Measurements from ENCODE around the gene RNASE4. TPM values are rescaled to one million over a fixed set of nuclear protein-coding genes. Genes with fewer than 3 reads are reported as not detected.

The RNASE4 gene
- total RNA-seq, 4 donors from 2014 or later = 61.9 to 107 (median 82.9) TPM

DNA sequence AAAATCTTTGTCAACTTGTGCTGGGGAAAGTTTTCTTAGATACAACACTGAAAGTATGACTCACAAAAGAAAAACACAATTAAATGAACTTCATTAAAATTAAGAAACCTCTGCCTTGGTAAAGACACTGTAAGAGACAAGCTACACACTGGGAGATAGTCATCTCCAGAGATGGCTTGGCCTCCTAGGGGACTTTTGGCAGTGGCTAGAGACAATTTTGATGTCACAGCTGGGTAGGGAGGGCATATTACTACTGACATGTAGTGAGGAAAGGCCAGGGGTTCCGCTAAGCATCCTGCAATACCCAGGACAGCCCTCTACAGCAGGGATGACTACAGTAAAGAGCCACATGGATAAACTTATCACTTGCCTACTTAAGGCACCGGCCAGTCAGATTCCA, 8.7 kb upstream of the RNASE4 start:
- intact Hi-C loops (cut with DNase I) = no loop called here
- H3K9me3 ChIP-seq = no peaks in the 10 kb centered on the region
- H3K27me3 ChIP-seq = peaks cover 0 to 8% (median 0%) of the 10 kb centered on the region in 4 donors
- TF ChIP-seq POLR2A (IDR thresholded peaks at IDR 0.05; ENCODE audit: low read depth) (no peak), POLR2AphosphoS5 (IDR thresholded peaks at IDR 0.05) (no peak)
- peaks cover 4 to 13% (median 6%) of the 10 kb centered on the region in 4 donors for H3K4me1 ChIP-seq
- no peak overlapping the region for H3K27ac ChIP-seq (replicated peaks in 1 of 4)
- DNase-seq (ENCODE audit: extremely low spot score) = no peak
- WGBS = 63% methylated on average over 2 of the region's 2 CpGs
- H3K36me3 ChIP-seq = no peaks in the 10 kb centered on the region
- no peak overlapping the region for H3K4me3 ChIP-seq

- Histone ChIP-seq H3K27ac (replicated peaks in 1 of 4) (no peak overlapping the region), H3K4me1 (peaks cover 8 to 17% (median 10%) of the 10 kb centered on the region in 4 donors), H3K36me3 (no peaks in the 10 kb centered on the region), H3K4me3 (no peak overlapping the region), H3K9me3 (no peaks in the 10 kb centered on the region), H3K27me3 (peaks cover 0 to 8% (median 0%) of the 10 kb centered on the region in 4 donors)
- TF ChIP-seq CTCF (IDR thresholded peaks at IDR 0.05) (no peak), POLR2A (IDR thresholded peaks at IDR 0.05; ENCODE audit: low read depth) (no peak), POLR2AphosphoS5 (IDR thresholded peaks at IDR 0.05) (no peak), EP300 (IDR thresholded peaks at IDR 0.05) (no peak)
- DNase-seq (ENCODE audit: extremely low spot score) = no peak
- intact Hi-C loops (cut with DNase I) = no loop called here
- 83% methylated on average over 2 of the region's 2 CpGs for WGBS
These were observed 8.3 kb upstream of the RNASE4 start for GRCh38 chr14:20676072-20676471.

DNA sequence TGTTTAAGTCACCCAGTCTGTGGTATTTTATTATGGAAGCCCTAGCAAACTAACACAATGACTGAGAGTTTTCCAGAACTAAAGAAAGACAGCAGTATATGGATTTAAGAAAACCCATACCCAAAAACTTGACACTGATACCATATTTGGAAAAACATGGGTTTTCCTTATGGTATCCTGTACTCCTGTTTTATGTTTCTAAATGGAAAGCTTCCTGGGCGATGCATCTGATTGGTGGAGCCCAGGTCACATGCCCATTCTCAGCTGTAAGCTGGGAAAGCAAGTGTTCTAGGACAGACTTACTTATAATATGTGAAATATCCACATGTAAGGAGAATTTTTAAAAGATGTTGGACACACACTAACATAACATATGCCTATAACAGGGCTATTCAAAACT, 4.5 kb upstream of the RNASE4 start:
- TF ChIP-seq EP300 (IDR thresholded peaks at IDR 0.05) (no peak), CTCF (IDR thresholded peaks at IDR 0.05) (no peak), POLR2AphosphoS5 (IDR thresholded peaks at IDR 0.05) (no peak), POLR2A (IDR thresholded peaks at IDR 0.05; ENCODE audit: low read depth) (no peak)
- 96% methylated on average over 1 of the region's 1 CpG for WGBS
- H3K27me3 ChIP-seq = no peaks in the 10 kb centered on the region
- H3K4me3 ChIP-seq = no peak overlapping the region
- no peak overlapping the region for H3K27ac ChIP-seq (replicated peaks in 1 of 4)
- DNase-seq (ENCODE audit: extremely low spot score) = no peak
- intact Hi-C loops (cut with DNase I) = loop anchor here (5.0 to 10.0 kb wide), 3 partner anchors 268 to 705 kb away; partner anchors contain the start of genes CCNB1IP1, SUPT16H and TEP1
- no peaks in the 10 kb centered on the region for H3K9me3 ChIP-seq
- H3K36me3 ChIP-seq = no peaks in the 10 kb centered on the region
- peaks cover 9 to 30% (median 21%) of the 10 kb centered on the region in 4 donors for H3K4me1 ChIP-seq

GRCh38 chr14:20680363-20680762, 4.0 kb upstream of the RNASE4 start:
- H3K27ac ChIP-seq (replicated peaks in 1 of 4) = peak overlapping the region in 3 of 4 donors; percentile 99 to 100 (median 100)
- no peak overlapping the region for H3K4me3 ChIP-seq
- TF ChIP-seq EP300 (IDR thresholded peaks at IDR 0.05) (no peak), POLR2A (IDR thresholded peaks at IDR 0.05; ENCODE audit: low read depth) (no peak), CTCF (IDR thresholded peaks at IDR 0.05) (no peak), POLR2AphosphoS5 (IDR thresholded peaks at IDR 0.05) (no peak)
- H3K27me3 ChIP-seq = no peaks in the 10 kb centered on the region
- intact Hi-C loops (cut with DNase I) = loop anchor here (5.0 to 10.0 kb wide), 3 partner anchors 268 to 704 kb away; partner anchors contain the start of genes CCNB1IP1, SUPT16H and TEP1
- H3K4me1 ChIP-seq = peaks cover 9 to 35% (median 25%) of the 10 kb centered on the region in 4 donors
- no peaks in the 10 kb centered on the region for H3K9me3 ChIP-seq
- no peak for DNase-seq (ENCODE audit: extremely low spot score)
- WGBS = 76% methylated on average over 7 of the region's 8 CpGs
- H3K36me3 ChIP-seq = no peaks in the 10 kb centered on the region

GRCh38 chr14:20680843-20681347, 3.5 kb upstream of the RNASE4 start:
- intact Hi-C loops (cut with DNase I) = loop anchor here (5.0 to 10.0 kb wide), 3 partner anchors 269 to 704 kb away; partner anchors contain the start of genes CCNB1IP1, SUPT16H and TEP1
- DNase-seq (ENCODE audit: extremely low spot score) = no peak
- peak overlapping the region; percentile 99 to 100 (median 100) for H3K27ac ChIP-seq (replicated peaks in 1 of 4)

More at GRCh38 chr14:20680843-20681347, 3.5 kb upstream of the RNASE4 start:
- no peaks in the 10 kb centered on the region for H3K36me3 ChIP-seq
- WGBS = 17% methylated on average over 7 of the region's 7 CpGs
- H3K4me3 ChIP-seq = peak overlapping the region; percentile 69 to 94 (median 82)
- TF ChIP-seq CTCF (IDR thresholded peaks at IDR 0.05) = no peak
- TF ChIP-seq POLR2AphosphoS5 (IDR thresholded peaks at IDR 0.05) = no peak
- TF ChIP-seq EP300 (IDR thresholded peaks at IDR 0.05) = no peak
- TF ChIP-seq POLR2A (IDR thresholded peaks at IDR 0.05; ENCODE audit: low read depth) = no peak
- H3K9me3 ChIP-seq = no peaks in the 10 kb centered on the region
- H3K27me3 ChIP-seq = no peaks in the 10 kb centered on the region
- peaks cover 9 to 40% (median 31%) of the 10 kb centered on the region in 4 donors for H3K4me1 ChIP-seq

Data from esophagus muscularis mucosa (tissue), 4 donors.